Body of pancreas (tissue), 4 donors: ENCODE data around the gene IKZF4. TPM values are rescaled to one million over a fixed set of nuclear protein-coding genes. Genes with fewer than 3 reads are reported as not detected.

Experiments
- ATAC-seq: fragments of 150-250 bp; one replicate; pipeline ENCODE4 v1.9.1; 2016
- DNase-seq, 4 donors: peaks; one replicate each; pipeline ENCODE4 v3.0.0-alpha.2; 2019
- H3K27ac ChIP-seq, 4 donors: fragments of 200-600 bp; sonication (generic); 1 replicate in 3 of 4; 2 replicates in 1 of 4; pipeline versions ENCODE4 v1.5.1 to v1.6.1; 2016 to 2019; ENCODE audit warnings: mild to moderate bottlenecking in 1 of 4, mixed read lengths in 1 of 4, moderate library complexity in 1 of 4
- H3K27me3 ChIP-seq, 2 donors: fragments of 200-600 bp; sonication (generic); one replicate each; pipeline ENCODE4 v1.6.0; 2016; ENCODE audit warnings: mild to moderate bottlenecking in 1 of 2
- H3K36me3 ChIP-seq, 2 donors: fragments of 200-600 bp; sonication (generic); replicated peaks in 1 of 2; 2 replicates each; pipeline ENCODE4 v1.5.1; 2016; ENCODE audit warnings: low read depth in 2 of 2; ENCODE audit not compliant: insufficient read depth in 1 of 2
- H3K4me1 ChIP-seq: fragments of 200-600 bp; sonication (generic); one replicate; pipeline ENCODE4 v1.6.0; 2016
- H3K4me3 ChIP-seq, 2 donors: fragments of 200-600 bp; sonication (generic); 1 replicate in 1 of 2; 2 replicates in 1 of 2; pipeline ENCODE4 v1.5.1; 2016 to 2019
- H3K9me3 ChIP-seq, 3 donors: fragments of 200-600 bp; sonication (generic); 1 replicate in 2 of 3; 2 replicates in 1 of 3; pipeline ENCODE4 v1.5.1; 2016
- CTCF ChIP-seq, 7 experiments: fragments of 450-650 bp in 4 of 7; fragments of 200-600 bp in 3 of 7; sonication (generic) in 3 of 7; IDR thresholded peaks; one replicate each; pipeline ENCODE4 v1.5.1; 2016 to 2019; ENCODE audit warnings: antibody characterized with exemption in 7 of 7
- POLR2A ChIP-seq, 3 donors: fragments of 450-650 bp; IDR thresholded peaks; one replicate each; pipeline ENCODE4 v1.6.1; 2016; ENCODE audit warnings: antibody characterized with exemption in 3 of 3, mild to moderate bottlenecking in 2 of 3
- WGBS, 2 donors: methylation state at CpG; one replicate each; pipeline ENCODE4 v1.1.5; 2017; 5-methylcytosine and 5-hydroxymethylcytosine counted together
- intact Hi-C: fragments of 100-400 bp; cut with DNase I; formaldehyde crosslinking; loops from one replicate; pipeline ENCODE4 v1.15.1; 2023
- total RNA-seq, 2 donors: library from RNA; depleted of rRNA; stranded (reverse); fragments of >200 nt; gene quantifications; one replicate each; pipeline ENCODE4 v1.1.0, GENCODE V29; 2016

The IKZF4 gene
- total RNA-seq, 2 donors from 2014 or later = 2.6 to 7.6 TPM

- TF ChIP-seq CTCF (IDR thresholded peaks at IDR 0.05) (no peak), POLR2A (IDR thresholded peaks at IDR 0.05) (no peak)
- peaks cover 18% of the 10 kb centered on the region for H3K4me1 ChIP-seq
- intact Hi-C loops = no loop called here
- H3K36me3 ChIP-seq = peaks cover 0 to 2% of the 10 kb centered on the region in 2 donors
- no peaks in the 10 kb centered on the region for H3K27me3 ChIP-seq
- H3K27ac ChIP-seq = no peak overlapping the region
- ATAC-seq (no peak), DNase-seq (no peak)
- 92% methylated on average over 7 of the region's 10 CpGs; no CpG with 5 or more reads in 1 of the 2 donors for WGBS, 2 donors
- no peaks in the 10 kb centered on the region for H3K9me3 ChIP-seq
- H3K4me3 ChIP-seq = no peak overlapping the region
These were observed 16.6 kb upstream of the IKZF4 start for GRCh38 chr12:56004211-56004610.

GRCh38 chr12:56007564-56008559 is 13.0 kb upstream of the IKZF4 start:
- H3K4me3 ChIP-seq = peak overlapping the region; percentile 92 to 99
- intact Hi-C loops = no loop called here
- H3K27me3 ChIP-seq = no peaks in the 10 kb centered on the region
- no peaks in the 10 kb centered on the region for H3K9me3 ChIP-seq
- WGBS, 2 donors = 1 to 2% methylated on average over 19 to 42 of the region's 44 CpGs
- H3K27ac ChIP-seq = peak overlapping the region; percentile 84 to 93 (median 88)
- H3K36me3 ChIP-seq = peaks cover 0 to 2% of the 10 kb centered on the region in 2 donors
- peaks cover 7% of the 10 kb centered on the region for H3K4me1 ChIP-seq
- DNase-seq = peak; percentile 61 to 83 (median 70)
- TF ChIP-seq POLR2A (IDR thresholded peaks at IDR 0.05) = peak in 1 of 3 donors; percentile 13
- TF ChIP-seq CTCF (IDR thresholded peaks at IDR 0.05) = no peak
- peak; percentile 76 for ATAC-seq

- ATAC-seq = no peak
These were observed 10.7 kb upstream of the IKZF4 start for GRCh38 chr12:56010111-56010570.

GRCh38 chr12:56011509-56012090 is 9.2 kb upstream of the IKZF4 start:
- WGBS, 2 donors = 92 to 93% methylated on average over 2 of the region's 2 CpGs
- no peaks in the 10 kb centered on the region for H3K9me3 ChIP-seq
- no peak overlapping the region for H3K27ac ChIP-seq
- no peaks in the 10 kb centered on the region for H3K36me3 ChIP-seq
- ATAC-seq (no peak), DNase-seq (no peak)
- no peak overlapping the region for H3K4me3 ChIP-seq
- TF ChIP-seq CTCF (IDR thresholded peaks at IDR 0.05) (no peak), POLR2A (IDR thresholded peaks at IDR 0.05) (no peak)
- no peaks in the 10 kb centered on the region for H3K27me3 ChIP-seq
- intact Hi-C loops = no loop called here
- peaks cover 7% of the 10 kb centered on the region for H3K4me1 ChIP-seq

More at GRCh38 chr12:56010111-56010570, 10.7 kb upstream of the IKZF4 start:
- Histone ChIP-seq H3K4me1 (peaks cover 7% of the 10 kb centered on the region), H3K27ac (no peak overlapping the region), H3K36me3 (no peaks in the 10 kb centered on the region), H3K4me3 (no peak overlapping the region), H3K9me3 (no peaks in the 10 kb centered on the region), H3K27me3 (no peaks in the 10 kb centered on the region)
- DNase-seq = no peak
- 46 to 60% methylated on average over 2 of the region's 2 CpGs for WGBS, 2 donors
- intact Hi-C loops = no loop called here
- TF ChIP-seq POLR2A (IDR thresholded peaks at IDR 0.05) (no peak), CTCF (IDR thresholded peaks at IDR 0.05) (no peak)
